Inflammatory macrophage (primary cell): ENCODE results near the gene SLC1A2.
A peak's percentile ranks its signal among the peaks of the same experiment; 100 is the strongest.

Experiments used
- DNase-seq, 2 donors: peaks; one replicate each; pipeline ENCODE4 v3.0.0-alpha.2; 2020 to 2022

SLC1A2 gene

GRCh38 chr11:35265755-35266454 lies 153.5 kb downstream of the SLC1A2 start:
- no peak for DNase-seq

GRCh38 chr11:35262735-35263134 lies 156.6 kb downstream of the SLC1A2 start:
- no peak for DNase-seq

DNA sequence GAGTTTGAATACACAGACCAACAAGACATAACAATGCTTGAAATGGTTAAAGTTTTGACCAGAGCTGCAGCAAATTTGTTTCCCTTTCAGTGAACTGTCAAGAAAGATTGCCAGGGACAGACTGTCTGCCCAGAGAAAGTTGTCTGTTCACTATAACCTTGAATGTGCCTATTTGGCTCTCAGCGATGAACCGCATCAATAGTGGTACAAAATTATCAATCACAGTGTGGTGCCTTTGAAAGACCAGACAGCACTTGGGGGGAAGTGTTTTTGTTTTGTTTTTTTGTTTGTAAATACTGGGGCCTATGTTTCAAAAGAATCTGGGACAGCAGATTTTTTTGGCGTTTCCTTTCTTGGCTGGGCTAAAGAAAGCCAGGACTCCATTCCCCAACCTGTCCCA lies 157.3 kb downstream of the SLC1A2 start:
- DNase-seq, result no peak

DNA sequence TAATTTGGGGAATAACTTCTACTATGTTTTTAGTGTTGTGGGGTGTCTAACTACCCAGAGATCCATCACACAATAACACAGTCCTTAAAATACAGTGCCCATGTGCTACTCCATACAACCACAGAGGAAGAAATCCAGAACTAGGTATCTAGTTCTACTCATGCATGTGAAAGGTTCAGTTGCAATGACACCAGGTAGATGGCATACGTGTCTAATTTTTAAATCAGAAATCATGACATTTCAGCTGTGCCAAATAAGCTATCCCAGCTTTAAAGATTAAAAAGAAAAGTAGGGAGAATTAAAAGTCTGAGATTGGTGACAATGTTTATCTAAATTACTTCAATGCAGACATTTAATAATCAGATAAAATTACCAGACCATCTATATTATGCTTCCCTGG lies 158.2 kb downstream of the SLC1A2 start:
- DNase-seq, result no peak

GRCh38 chr11:35260342-35260985 lies 158.9 kb downstream of the SLC1A2 start:
- DNase-seq, result no peak

- DNase-seq, result no peak
Measured at GRCh38 chr11:35259529-35259928, 159.8 kb downstream of the SLC1A2 start.

- DNase-seq, result peak; percentile 49 to 50
Measured at GRCh38 chr11:35257281-35257680, 162.1 kb downstream of the SLC1A2 start.

- DNase-seq, result no peak
Measured at GRCh38 chr11:35256296-35256695, 163.1 kb downstream of the SLC1A2 start.

- no peak for DNase-seq
Measured at GRCh38 chr11:35255514-35255913, 163.8 kb downstream of the SLC1A2 start.

GRCh38 chr11:35253237-35253636 lies 166.1 kb downstream of the SLC1A2 start:
- no peak for DNase-seq

DNA sequence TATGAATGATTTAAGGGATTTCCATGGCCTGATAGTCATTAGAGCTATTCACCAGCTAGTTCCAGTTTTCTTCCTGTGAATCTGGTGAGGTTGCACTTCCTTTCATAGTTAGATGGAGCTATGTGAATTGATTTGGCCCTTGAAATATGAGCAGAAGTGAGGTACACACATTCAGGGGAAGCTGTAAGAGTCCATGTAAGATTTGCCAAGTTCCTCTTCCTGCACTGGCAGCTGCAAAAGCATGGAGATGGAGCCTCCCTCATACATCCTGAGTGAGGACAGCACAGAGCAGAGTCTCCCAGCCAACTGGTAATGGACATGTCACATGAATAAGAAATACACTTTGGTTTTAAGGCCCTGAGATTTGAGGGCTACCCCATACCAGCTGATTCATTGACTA lies 168.7 kb downstream of the SLC1A2 start:
- peak; percentile 75 to 76 for DNase-seq

- no peak for DNase-seq
Measured at GRCh38 chr11:35250192-35250591, 169.2 kb downstream of the SLC1A2 start.

DNA sequence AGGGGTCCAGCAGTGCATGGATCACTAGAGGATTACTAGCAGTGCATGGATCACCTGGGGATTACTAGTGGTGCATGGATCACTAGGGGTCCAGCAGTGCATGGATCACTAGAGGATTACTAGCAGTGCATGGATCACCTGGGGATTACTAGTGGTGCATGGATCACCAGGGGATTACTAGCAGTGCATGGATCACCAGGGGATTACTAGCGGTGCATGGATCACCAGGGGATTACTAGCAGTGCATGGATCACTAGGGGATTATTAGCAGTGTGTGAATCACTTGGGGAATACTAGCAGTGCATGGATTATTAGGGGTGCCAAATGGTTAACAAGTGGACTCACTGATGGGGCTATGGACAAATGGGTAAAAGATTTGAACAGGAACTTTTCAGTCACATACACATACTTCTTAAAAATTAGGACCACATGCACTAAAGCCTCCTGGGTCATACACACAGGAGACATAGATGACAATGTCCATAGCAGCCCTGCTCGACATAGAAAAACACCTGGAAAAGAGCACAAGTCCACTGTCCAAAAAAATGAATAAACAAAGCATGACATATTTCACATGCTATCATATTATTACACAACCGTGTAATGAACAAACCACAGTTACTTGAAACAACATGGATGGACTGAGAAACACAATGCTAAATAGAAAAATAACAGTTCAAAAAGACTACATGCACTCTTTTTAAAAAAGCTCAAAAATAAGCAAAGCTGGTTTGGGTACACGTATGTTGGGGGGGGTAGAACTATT lies 170.6 kb downstream of the SLC1A2 start:
- no peak for DNase-seq

DNA sequence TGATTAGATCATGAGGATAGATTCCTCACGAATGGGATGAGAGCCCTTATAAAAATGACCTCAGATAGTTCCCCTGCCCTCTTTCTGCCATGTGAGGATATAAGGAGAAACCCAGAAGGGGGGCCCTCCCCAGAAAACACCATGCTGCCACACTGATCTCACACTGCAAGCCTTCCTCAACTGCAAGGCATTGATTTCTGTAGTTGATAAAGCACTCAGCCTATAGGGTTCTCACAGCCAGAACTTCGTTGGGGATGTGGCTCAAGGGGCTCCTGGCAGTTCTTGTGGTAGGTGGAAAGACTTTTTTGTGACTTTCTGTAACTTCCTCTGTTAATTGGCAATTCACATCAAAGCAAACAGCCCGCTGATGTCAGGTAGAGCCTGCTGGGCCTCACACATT lies 171.5 kb downstream of the SLC1A2 start:
- no peak for DNase-seq

- DNase-seq, result no peak
Measured at GRCh38 chr11:35247428-35247827, 171.9 kb downstream of the SLC1A2 start.

DNA sequence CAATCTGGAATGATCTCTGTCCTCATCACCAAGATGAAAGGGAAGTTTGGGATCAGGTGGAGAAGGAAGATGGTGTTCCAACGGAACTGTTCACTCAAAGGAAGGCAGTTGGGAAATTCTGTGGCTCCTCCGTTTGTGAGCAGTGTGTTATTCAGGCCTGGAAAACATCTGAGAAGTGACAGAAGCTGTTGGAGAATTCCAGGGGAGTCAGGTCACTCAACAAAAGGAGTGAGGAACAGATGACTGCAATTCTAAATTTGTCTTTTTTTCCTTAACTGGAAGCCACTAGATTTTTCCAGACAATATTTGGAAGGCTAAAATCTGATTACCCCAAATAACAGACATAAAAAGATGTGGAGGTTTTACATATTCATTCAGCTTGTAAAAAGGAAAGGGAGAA lies 172.6 kb downstream of the SLC1A2 start:
- no peak for DNase-seq

- no peak for DNase-seq
Measured at GRCh38 chr11:35245786-35246185, 173.6 kb downstream of the SLC1A2 start.

GRCh38 chr11:35245056-35245455 lies 174.3 kb downstream of the SLC1A2 start:
- no peak for DNase-seq

- no peak for DNase-seq
Measured at GRCh38 chr11:35243774-35244173, 175.6 kb downstream of the SLC1A2 start.

DNA sequence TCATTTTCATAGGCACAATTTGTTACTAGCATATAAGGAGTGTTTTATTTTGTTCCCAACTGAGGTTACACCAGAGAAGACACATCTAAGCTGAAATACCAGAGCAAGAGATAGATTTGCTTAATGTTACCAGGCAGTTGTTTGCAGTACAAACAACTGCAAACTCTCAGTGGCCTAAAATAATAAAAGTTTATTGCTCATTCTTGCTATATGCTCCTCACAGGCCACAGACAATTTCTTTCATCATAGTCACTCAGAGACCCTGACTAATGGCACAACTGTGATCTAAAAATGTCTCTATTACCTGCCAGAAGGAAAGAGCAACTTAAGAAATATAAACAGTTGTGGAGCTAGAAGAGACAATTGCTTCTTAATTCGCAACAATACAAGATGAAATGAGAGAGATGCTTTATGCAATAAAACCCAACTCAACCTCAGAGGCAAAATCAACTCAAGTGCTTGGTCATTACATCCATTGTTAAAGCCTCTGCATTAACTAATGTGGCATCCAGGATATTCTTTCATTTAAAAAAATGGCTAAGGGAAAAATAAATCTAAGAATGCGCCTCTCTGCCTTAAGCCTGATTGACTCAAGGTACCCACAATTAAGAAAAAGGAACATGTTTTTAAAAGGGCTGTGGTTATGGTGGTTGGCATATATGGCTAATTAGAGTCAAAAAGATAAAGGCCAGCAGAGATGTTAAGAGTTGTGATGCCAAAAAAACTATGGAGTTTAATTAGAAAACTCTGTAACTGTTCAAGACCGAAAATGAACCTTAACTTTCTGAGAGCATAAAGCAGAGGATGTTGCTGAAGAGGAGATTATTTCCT lies 176.7 kb downstream of the SLC1A2 start:
- DNase-seq, result no peak

- no peak for DNase-seq
Measured at GRCh38 chr11:35241531-35241930, 177.8 kb downstream of the SLC1A2 start.

- no peak for DNase-seq
Measured at GRCh38 chr11:35241083-35241482, 178.3 kb downstream of the SLC1A2 start.
